GM21360 (cell line): ENCODE measurements around the gene TSPAN18.
A peak's percentile ranks its signal among the peaks of the same experiment; 100 is the strongest.

Source experiments
- ATAC-seq: cut with Tn5 transposase; IDR thresholded peaks from one replicate; pipeline ENCODE4 v1.9.1; 2021; ENCODE audit warnings: mild to moderate bottlenecking, moderate library complexity; ENCODE audit not compliant: unreplicated experiment

TSPAN18 gene

DNA sequence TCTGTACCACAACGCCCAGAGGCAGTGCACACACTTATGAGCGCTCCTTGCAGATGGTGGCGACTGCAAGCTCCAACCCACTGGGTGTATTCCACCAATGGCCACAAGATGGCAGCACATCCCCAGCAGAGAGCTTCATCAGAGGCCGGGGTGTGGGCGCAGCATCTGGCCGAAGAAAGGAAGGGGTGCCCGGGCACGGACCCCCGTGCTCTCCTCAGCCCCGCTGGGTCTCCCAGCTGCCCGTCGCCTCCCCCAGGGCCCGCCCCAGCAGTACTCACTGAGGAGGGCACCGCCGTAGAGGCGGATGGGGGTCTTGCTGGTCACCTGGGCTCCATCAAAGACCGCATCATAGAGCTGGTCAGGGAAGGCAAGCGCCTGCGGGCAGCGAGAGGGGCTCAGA, 209.8 kb downstream of the TSPAN18 start:
- ATAC-seq: peak; percentile 77

DNA sequence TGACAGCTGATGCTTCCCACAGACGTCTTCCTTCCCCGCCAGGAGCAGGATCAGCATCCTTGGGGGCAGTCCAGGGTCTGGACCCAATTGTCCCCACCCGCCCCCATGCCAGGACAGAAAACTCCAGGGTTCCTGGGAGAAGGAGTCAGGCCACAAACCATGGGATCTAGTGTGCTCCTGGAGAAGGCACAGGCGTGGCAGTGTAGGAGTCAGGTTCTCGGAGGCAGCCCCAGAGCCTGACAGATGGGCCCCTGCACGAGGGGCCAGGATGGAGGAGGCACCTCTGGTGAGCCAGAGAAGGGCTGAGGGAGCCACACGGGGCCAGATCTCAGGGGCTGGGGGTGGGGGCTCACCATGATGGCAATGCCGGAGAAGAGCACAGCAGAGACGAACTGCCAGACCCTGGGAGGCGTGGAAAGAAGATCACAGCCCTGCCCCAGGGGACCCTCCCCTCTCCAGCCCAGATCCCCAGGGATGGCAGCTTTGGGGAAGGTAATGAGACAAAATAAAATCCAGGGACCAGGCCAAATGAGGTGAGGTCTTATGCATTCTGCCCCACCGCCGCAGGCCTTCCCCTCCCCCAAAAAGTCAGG, 210.3 kb downstream of the TSPAN18 start:
- no peak for ATAC-seq

DNA sequence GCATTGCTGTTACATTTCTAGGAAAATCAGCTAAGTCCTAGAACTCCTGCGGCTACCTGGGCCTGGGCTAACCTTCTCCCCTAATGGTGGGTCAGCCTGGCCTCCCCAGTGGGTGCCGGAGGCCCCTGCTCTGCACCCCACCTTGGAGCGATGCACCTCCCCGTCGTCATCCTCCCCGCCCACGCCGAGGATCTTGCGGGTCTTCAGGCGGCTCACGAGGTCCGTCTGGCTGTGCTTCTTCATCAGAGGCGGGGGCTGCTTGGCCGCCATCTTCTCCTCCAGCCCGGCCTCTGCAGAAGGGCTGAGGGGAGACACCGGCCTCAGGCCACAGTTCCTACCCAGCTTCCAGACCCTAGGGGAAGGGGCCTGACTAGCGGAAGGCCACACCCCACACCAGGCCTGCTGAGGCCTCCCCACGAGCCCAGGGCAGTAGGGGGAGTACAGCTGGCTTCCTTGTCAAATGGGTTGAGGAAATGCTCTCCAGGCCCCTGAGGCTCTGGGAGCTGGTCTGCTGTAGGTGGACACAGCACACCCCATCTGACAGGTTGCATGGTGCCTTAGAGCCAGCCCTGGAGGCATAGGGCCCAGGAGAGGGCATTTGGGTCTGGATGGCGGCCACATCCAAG, 211.4 kb downstream of the TSPAN18 start:
- ATAC-seq: no peak

DNA sequence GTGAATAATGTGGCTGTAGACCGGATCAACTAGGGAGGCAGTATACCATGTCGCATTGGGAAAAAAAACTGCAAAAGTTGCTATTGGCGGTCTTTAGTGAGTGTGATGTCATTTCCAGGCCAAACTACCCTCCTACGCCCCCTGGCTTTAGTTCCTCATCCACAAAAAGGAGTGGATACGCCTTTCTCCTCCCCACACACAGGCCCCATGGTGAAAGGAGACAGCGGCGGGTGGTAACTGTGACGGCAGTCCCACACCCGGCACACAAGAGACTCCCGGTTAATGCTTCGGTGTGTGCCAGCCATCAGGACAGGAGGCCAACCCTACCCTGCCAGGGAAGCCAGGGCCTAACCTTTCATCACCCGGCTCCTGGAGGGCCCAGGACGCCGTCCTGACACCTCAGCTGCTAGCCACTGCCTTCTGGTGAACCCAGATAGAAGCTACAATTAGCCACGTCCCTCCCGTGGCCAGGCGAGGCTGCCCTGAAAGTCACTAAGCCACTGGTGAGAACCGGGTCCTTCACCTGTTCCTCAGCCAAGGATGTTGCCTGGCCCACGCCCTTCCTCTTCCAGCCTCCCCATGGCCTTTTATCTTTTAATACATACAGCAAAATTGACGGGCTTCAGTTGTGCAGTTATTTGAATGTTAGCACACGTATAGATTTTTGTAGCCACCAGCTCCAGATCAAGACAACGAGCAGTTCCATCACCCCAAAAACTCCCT, 213.1 kb downstream of the TSPAN18 start:
- no peak for ATAC-seq

DNA sequence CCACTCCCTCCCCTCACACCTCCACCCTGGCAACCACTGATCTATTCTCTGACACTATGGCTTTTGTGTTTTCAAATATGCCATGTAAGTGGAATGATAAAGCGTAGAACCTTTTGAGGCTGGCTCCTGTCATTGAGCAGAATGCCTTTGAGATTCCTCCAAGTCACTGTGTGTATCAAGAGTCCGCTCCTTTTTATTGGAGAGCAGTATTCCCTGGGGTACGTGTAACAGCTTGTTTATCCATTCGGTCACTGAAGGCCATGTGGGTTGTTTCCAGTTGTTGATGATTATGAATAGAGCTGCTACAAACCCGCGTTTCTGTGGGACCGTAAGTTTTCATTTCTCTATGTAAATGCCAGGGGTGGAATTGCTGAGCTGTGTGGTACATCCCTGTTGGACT, 213.6 kb downstream of the TSPAN18 start:
- ATAC-seq: no peak

DNA sequence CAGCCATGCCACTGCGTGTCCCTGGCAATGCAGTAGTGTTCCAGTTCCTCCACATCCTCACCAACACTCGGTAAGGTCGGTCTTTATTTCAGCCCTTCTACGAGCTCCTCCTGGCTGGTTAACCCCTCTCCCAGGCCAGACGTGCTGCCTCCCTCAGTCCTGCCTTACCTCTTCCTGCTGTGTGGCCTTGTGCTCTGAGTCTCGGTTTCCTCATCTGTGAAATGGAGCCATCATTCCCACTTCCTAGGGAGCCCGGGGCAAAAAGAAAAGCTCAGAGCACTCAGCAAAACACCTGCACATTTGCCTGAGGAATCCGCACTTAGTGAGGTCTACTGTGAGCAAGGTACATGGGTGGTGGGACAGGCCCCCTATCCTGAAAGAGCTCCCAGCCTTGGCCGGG, 214.1 kb downstream of the TSPAN18 start:
- ATAC-seq: no peak

DNA sequence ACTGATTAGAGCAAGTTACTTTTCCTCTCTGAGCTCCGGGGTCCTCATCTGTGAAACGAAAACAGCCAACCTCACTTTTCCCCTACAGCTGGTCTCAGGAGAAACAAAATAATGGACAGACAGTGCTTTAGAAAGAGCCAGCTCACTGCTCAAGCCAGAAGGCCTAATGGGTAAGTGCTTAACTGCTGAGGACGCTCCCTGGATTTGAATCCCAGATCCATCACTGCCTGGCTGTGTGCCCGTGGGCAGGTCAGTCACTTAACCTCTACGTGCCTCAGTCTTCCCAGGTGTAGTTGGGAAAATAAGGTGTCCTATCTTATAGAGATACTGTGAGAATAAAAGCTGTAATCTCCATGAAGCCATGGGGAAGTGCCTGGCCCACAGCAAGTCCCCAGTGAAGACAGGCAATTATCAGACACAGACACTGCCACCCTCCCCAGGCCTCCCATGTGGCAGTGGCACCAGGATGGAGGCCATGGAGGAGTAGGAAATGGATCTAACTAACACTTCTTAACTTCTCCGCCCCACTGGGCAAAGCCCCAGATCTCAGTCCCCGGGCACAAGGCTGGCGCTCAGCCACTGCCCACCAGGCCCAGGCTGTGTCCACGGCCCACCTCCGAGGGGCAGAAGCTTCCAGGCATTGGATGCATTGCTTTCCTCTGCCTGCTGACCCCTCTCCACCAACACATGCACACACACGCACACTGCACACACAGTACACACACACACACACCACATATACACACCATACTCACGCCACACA, 214.7 kb downstream of the TSPAN18 start:
- no peak for ATAC-seq

DNA sequence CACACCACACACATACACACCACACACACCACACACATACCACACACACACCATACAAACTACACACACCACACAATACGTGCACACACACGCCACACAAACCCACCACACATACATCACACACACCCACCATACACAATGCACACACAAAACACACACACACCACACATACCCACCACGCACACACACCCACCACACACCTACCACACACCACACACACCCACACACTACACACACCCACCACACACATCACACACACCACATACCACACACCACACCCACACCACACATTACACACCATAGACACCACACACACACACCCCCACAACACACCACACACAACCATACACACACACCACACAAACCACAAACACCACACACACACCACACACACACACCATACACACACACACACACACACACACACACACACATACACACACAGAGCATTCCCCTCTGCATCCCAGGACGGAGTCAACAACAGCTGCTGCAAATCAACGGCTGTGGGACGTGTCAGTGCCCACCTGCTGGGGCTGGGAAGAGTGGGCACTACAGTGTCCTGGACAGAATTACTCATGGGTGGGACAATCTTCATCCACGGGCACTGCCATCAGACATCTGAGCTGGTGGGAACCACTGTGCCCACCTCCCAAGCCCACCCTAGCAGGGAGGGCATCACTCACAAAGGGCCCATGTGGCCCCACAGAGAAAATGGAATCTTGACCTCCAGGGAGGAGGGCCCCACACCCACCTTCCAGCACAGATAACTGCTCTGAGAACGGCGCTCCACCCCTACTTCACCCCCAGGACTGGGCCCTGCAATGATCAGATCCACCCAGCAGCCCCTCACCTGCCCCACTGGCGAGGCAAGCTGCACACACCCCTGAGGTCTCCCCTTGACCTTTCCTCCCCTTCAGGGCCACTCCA, 215.5 kb downstream of the TSPAN18 start:
- no peak for ATAC-seq

DNA sequence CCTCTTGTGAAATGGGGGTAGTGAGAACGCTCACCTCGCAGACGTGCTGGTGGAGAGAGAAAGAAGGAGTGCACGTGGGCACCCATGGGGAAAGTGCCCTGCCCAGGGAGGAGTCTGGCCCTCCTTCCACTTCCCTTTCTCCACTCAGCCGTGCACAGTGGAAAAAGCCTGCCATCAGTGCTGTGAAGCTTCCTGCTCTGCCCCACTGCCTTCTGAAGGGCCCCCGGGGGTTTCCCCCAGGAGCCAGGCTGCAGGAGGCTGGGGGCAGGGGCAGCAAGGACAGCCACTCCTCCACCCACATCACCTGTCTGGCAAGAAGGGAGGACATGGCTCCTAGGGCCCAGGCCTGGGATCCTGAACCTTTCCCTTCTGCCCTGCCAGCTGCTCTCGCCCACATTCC, 216.4 kb downstream of the TSPAN18 start:
- peak; percentile 71 for ATAC-seq

DNA sequence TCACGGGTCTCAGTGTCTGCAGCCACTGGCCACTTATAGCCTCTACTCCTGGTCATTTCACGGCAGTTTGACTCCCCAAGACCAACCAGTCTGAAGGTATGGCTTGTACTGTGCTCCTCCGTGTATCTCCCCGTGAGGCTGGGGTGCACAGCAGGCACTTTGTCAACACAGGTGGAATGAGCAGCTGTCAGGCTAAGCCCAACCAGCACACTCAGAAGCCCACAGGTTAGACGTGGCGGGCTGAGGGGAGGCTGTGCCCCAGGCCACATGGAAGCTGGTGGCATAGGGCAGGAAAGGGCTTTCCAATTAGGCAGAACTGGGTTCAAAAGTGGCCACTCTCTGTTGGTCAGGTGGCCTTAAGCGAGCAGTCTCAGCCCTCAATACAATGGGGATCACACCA, 216.9 kb downstream of the TSPAN18 start:
- ATAC-seq: no peak

DNA sequence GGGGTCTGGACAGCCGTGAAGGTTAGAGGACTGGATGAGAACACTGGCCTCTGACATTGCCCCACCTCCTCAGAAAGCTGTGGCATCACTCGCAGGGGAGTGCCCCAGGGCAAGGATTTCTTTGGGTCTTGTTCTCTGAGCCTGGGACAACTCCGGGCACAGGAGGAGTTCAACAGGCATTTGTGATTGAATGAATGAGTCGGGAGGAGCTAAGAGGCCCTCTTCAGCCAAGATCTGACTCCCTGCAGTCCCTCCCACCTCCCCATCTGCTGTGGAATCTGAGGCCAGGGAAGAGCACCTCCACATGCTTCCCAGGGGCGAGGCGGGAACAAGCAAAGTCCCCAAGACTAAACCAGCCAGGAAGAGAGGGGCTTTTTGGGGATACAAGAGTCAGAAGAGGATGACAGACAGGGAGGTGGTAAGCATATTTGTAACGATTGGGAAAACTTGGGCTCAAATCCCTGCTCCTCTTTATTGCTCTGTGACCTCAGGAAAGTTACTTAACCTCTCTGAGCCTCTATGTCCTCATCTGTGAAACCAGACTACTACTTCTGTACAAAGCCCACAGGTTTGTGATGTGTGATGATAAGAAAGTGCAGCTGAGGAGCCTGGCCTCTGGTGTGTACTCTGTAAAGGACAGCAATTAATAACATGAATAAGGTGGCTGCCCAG, 217.6 kb downstream of the TSPAN18 start:
- ATAC-seq: no peak

DNA sequence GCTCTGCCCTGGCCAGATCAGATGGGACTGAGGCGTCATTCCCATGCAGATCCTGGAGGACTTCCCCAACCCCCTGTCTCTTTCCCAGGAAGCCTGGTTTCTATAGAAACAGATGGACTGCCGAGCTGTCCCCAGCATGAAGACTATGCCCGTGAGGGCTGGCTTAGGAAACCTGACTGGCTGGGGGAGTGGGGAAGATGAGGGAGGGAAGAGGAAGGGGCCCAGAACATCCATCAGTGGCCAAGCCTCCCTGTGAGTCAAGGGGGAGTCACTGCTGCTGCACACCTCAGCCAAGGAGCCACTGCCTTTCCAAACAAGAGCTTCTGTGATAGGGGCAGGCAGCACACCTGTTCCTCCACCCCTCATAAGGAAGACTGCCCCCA, 218.1 kb downstream of the TSPAN18 start:
- no peak for ATAC-seq

DNA sequence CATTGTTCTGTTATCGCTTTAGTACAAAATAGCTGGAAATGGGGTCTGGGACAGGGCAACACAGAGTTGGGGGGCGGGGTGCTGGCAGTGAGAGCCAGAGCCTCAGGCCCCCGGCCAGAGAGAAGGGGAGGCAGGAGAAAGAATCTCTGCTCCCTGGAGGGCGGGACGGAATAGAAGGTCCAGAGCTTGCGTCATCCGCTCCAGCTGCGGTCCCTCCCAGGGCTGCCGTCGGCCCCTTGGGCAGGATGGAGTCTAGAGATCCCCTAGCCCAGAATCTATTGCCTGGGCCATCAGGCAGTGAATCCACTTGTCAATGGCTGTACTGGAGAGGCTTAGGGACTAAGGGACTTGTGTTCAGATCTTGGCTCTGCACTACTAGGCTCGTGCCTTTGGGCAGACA, 218.9 kb downstream of the TSPAN18 start:
- no peak for ATAC-seq

DNA sequence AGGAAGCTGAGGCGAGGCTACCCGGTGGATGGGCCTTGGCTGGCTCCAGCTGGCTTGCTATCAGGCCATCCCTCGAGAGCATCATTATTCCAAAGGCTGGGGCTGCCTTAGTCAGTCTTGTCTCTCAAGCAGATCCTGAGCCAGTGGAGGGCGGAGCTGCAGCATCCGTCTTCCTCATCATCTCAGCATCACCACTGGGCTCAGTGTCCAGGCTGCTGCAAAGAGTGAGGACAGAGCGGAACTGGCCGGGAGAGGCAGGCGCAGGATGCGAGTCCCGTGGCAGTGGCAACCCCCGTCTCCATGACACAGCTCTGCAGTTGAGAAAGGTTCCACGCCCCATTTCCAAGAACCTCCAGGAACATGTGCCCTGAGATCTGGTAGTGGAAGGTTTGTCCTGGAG, 219.5 kb downstream of the TSPAN18 start:
- ATAC-seq: no peak

DNA sequence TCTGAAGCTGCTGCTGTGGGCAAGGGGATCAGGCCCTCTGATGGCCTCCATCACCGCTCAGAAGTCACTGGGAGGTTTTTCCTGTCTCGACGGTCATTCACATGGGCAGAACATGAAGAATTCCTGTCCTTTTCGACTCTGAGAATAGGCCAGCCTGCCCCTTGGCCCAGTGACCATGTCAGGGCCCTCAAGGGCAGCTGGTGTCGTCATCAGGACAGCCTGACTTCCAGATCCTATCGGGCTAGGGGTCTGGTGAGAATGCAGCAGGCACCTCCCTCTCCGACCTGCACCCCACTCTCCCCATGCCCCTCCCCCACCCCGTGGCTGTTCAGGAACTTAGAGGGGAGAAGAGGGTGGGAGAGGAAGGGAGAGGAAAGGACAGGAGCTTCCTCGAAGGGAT, 220.4 kb downstream of the TSPAN18 start:
- no peak for ATAC-seq

DNA sequence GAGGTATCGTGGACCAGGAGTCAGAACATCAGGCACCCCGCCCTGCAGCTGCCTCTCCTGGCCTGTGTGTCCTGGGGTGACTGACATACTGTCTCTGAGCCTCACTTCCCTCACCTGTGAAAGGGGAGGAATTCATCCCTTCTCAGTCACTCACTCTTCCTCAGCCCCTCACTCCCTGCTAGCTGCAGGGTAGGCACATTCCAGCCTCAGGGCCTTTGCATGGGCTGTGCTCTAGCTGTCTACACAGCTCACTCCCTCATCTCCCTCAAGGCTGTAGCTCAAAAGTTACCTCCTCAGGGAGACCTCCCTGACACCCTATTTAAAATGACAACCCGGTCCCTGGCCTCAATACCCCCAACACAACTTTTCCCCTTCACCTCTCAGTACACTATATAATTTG, 221.4 kb downstream of the TSPAN18 start:
- no peak for ATAC-seq

DNA sequence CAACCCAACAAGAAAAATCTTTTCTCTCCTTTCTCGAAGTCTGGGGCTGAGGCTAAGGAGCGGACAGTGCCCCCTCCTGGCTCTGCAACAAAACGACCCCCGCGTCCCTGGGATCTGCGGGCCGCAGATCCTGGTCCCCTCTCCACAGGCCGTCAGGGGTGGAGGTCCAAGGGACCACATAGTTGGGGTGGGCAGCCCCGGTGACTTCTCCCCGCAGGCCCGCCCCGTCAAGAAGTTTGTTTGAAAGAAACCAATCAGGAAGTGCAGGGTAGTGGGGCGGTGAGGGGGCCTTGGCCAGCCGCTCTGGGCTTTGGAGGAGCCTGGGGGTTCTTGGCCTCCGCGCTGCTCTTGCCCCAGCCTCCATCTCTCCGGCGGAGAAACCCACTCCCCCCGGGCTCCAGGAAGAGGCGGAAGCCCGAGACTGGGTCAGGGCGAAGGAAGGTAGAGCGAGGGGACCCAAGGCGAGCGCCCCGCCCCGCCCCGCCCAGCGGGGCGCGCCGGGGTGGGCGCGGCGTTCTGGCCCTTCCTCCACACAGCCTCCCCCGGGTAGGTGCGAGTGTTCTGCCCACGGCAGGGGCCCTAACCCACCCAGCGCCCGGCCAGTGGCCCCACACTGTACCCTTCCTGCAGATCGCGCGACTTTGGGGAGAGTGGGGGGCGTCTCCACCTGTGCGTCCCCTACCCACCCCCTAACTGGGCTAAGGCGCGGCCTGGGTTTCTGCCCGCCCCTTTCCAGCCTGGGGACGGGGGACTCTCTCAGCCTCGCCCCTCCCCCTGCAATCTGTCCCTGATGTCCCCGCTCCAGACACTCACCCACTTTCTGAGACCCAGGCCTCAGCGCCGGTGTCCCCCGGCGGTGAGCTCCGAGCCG, 222.6 kb downstream of the TSPAN18 start:
- ATAC-seq: no peak

DNA sequence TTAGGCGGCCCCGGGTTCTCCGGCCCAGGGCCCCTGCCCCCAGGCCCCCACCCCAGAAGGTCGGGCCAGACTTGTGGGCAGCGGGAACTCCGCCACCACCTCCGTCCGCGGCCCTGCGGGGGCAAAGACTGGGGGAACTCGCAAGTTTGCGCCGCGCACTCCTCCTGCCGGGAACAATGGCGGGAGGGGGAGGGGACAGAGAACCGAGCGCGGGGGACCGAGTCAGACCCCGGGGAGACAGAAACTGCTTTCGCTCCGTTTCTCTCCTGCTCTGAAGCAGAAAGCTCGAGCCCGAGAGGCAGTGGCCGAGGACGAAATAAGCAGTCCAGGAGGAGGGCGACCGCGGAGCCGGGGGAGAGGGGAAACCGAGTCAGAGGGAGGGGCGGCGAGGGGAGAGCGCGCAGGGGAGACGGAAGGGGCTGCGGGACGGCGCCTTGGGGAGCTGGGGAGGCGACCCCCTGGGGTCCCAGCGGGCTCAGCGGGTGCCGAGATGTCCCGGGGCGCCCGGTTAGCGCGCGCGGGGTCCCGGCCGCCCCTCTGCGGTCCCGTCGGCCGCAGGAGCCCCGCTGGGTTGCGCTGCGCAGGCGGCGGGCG, 223.4 kb downstream of the TSPAN18 start:
- ATAC-seq: no peak
